Mucosa of stomach (tissue), 1 donor: ENCODE results near the gene FUZ.

Source experiments
- H3K27me3 ChIP-seq: one replicate; pipeline ENCODE4 v1.7.0; 2013; ENCODE audit warnings: mild to moderate bottlenecking, low read length; ENCODE audit not compliant: control insufficient read depth, insufficient read depth
- H3K36me3 ChIP-seq: one replicate; pipeline ENCODE4 v1.7.0; 2013; ENCODE audit warnings: low read length; ENCODE audit not compliant: control insufficient read depth, insufficient read depth
- H3K4me1 ChIP-seq: one replicate; pipeline ENCODE4 v1.7.0; 2013; ENCODE audit warnings: mild to moderate bottlenecking, low read length; ENCODE audit not compliant: control insufficient read depth, insufficient read depth
- H3K4me3 ChIP-seq: one replicate; pipeline ENCODE4 v1.7.0; 2013; ENCODE audit warnings: low read length
- H3K9ac ChIP-seq: one replicate; pipeline ENCODE4 v1.7.0; 2013; ENCODE audit warnings: mild to moderate bottlenecking, low read length, moderate library complexity
- H3K9me3 ChIP-seq: one replicate; pipeline ENCODE4 v1.7.0; 2013; ENCODE audit warnings: mild to moderate bottlenecking, low read length, moderate library complexity; ENCODE audit not compliant: control insufficient read depth
- donor health status: Pancreatic carcinoma.

The FUZ gene

GRCh38 chr19:49836176-49837008 is 23.3 kb upstream of the FUZ start:
- no peaks in the 10 kb centered on the region for H3K9me3 ChIP-seq
- no peak overlapping the region for H3K9ac ChIP-seq
- H3K4me3 ChIP-seq: no peak overlapping the region
- no peaks in the 10 kb centered on the region for H3K4me1 ChIP-seq
- peaks cover 7% of the 10 kb centered on the region for H3K36me3 ChIP-seq
- H3K27me3 ChIP-seq: no peaks in the 10 kb centered on the region

- Histone ChIP-seq H3K9me3 (no peaks in the 10 kb centered on the region), H3K9ac (no peak overlapping the region), H3K36me3 (peaks cover 13% of the 10 kb centered on the region), H3K4me3 (no peak overlapping the region), H3K27me3 (no peaks in the 10 kb centered on the region), H3K4me1 (no peaks in the 10 kb centered on the region)
These were observed 22.5 kb upstream of the FUZ start for GRCh38 chr19:49835562-49835961.

GRCh38 chr19:49833599-49833998 is 20.5 kb upstream of the FUZ start:
- Histone ChIP-seq H3K9me3 (no peaks in the 10 kb centered on the region), H3K27me3 (no peaks in the 10 kb centered on the region), H3K9ac (no peak overlapping the region), H3K4me3 (no peak overlapping the region), H3K36me3 (peaks cover 10% of the 10 kb centered on the region), H3K4me1 (no peaks in the 10 kb centered on the region)

DNA sequence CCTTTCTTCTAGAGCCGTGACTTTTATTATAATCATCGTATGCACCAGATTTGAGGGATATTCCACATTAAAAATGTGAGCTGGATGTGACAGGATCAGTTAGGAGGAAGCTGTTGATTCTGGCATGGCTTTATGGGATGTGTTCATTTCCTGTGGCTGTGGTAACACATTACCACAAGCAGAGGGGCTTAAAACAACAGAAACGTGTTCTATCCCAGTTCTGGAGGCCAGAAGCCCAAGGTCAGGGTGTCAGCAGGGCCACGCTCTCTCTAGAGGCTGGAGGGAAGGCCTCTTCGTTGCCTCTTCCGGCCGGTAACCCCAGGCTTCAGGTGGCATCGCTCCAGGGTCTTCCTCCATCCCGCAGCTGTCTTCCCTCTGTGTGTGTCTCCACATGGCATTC is 19.5 kb upstream of the FUZ start:
- Histone ChIP-seq H3K9ac (no peak overlapping the region), H3K9me3 (no peaks in the 10 kb centered on the region), H3K4me3 (no peak overlapping the region), H3K27me3 (no peaks in the 10 kb centered on the region), H3K36me3 (peaks cover 6% of the 10 kb centered on the region), H3K4me1 (no peaks in the 10 kb centered on the region)

DNA sequence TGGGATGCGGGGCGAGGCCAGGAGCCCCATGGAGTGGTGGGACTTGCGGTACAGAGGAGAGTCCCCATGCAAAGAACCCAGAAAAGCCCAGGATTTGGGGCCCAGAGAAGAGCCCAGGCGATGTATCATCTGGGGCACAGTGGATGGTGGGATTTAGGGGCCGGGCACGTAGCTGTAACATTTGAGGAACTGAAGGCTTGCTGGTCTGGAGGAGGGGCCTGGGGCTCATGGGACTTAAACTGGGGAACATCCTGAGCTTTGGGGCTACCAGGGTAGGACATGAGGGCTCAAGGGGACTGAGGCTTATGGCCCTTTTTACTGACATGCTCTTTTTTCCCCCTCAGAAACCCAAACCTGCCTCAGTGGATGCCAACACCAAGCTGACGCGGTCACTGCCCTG is 18.5 kb upstream of the FUZ start:
- H3K27me3 ChIP-seq: no peaks in the 10 kb centered on the region
- no peak overlapping the region for H3K4me3 ChIP-seq
- H3K9ac ChIP-seq: no peak overlapping the region
- H3K9me3 ChIP-seq: no peaks in the 10 kb centered on the region
- H3K36me3 ChIP-seq: peaks cover 6% of the 10 kb centered on the region
- no peaks in the 10 kb centered on the region for H3K4me1 ChIP-seq

- H3K4me3 ChIP-seq: no peak overlapping the region
- no peaks in the 10 kb centered on the region for H3K9me3 ChIP-seq
- no peak overlapping the region for H3K9ac ChIP-seq
- H3K4me1 ChIP-seq: no peaks in the 10 kb centered on the region
- H3K36me3 ChIP-seq: peaks cover 6% of the 10 kb centered on the region
- H3K27me3 ChIP-seq: no peaks in the 10 kb centered on the region
These were observed 17.7 kb upstream of the FUZ start for GRCh38 chr19:49830766-49831165.

DNA sequence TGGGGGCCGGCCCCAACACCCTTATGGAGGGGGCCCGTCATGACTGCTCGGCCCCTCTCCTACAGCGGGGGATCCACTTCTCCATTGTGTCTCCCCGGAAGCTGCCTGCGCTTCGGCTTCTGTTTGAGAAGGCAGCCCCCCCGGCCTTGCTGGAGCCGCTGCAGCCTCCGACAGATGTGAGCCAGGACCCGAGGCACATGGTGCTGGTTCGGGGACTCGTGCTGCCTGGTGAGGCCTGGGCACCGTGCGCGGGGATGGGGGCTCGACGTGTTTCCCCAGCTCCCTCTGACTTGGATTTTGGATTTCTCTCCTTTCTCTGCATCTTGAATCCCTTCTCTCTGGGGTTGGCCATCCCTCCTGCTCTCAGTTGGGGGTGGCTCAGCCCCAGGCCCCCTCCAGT is 16.6 kb upstream of the FUZ start:
- Histone ChIP-seq H3K9ac (no peak overlapping the region), H3K9me3 (no peaks in the 10 kb centered on the region), H3K4me1 (no peaks in the 10 kb centered on the region), H3K36me3 (peaks cover 6% of the 10 kb centered on the region), H3K4me3 (no peak overlapping the region), H3K27me3 (no peaks in the 10 kb centered on the region)

- Histone ChIP-seq H3K4me1 (no peaks in the 10 kb centered on the region), H3K36me3 (peaks cover 6% of the 10 kb centered on the region)
These were observed 16.1 kb upstream of the FUZ start for GRCh38 chr19:49829200-49829599.

DNA sequence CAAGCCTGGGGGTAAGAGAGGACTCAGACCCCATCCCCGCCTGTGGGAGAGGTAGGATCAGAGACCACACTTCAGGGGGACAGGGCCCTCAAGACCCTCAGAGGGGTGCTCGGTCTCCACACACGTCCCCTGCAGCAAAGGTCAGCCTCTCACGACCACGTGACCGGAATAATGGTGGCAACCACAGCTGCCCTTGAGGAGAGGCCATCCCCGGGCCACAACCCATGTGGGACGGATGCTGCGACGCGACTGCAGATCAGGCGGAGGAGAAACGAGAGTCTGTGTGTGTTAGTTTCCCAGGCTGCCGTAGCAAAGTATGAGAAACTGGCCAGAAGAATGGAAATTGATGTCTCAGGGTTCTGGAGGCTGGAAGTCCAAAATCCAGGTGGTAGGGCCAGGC is 13.9 kb upstream of the FUZ start:
- no peak overlapping the region for H3K4me3 ChIP-seq
- H3K9me3 ChIP-seq: no peaks in the 10 kb centered on the region
- H3K4me1 ChIP-seq: no peaks in the 10 kb centered on the region
- H3K36me3 ChIP-seq: peaks cover 6% of the 10 kb centered on the region
- H3K9ac ChIP-seq: no peak overlapping the region
- no peaks in the 10 kb centered on the region for H3K27me3 ChIP-seq

More at GRCh38 chr19:49829200-49829599, 16.1 kb upstream of the FUZ start:
- Histone ChIP-seq H3K9ac (no peak overlapping the region), H3K27me3 (no peaks in the 10 kb centered on the region), H3K4me3 (no peak overlapping the region), H3K9me3 (no peaks in the 10 kb centered on the region)

GRCh38 chr19:49824662-49825061 is 11.6 kb upstream of the FUZ start:
- H3K36me3 ChIP-seq: no peaks in the 10 kb centered on the region

DNA sequence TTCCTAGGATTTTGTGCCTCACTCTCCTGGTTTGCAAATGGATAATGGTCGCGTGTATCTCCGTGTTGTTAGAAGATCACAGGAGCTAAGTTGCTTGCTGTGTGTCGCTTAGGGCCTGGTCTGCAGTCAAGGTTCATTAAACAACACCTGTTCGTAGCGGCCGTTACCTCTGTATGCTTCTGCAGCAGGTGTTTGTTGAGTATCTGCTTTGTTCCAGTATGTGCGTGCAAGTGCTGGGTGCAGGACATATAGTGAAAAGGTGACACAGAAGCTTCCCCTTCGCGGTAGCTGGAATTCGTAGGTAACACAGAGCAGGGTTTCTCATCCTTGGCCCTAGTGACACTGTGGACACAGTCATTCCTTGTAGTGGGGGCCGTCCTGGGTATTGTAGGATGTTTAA is 10.4 kb upstream of the FUZ start:
- no peaks in the 10 kb centered on the region for H3K9me3 ChIP-seq
- no peaks in the 10 kb centered on the region for H3K36me3 ChIP-seq
- peaks cover 10% of the 10 kb centered on the region for H3K4me1 ChIP-seq

More at GRCh38 chr19:49824662-49825061, 11.6 kb upstream of the FUZ start:
- H3K27me3 ChIP-seq: no peaks in the 10 kb centered on the region
- H3K4me3 ChIP-seq: no peak overlapping the region
- no peak overlapping the region for H3K9ac ChIP-seq
- no peaks in the 10 kb centered on the region for H3K9me3 ChIP-seq
- peaks cover under 1% of the 10 kb centered on the region for H3K4me1 ChIP-seq

GRCh38 chr19:49820125-49820524 is 7.0 kb upstream of the FUZ start:
- H3K9me3 ChIP-seq: no peaks in the 10 kb centered on the region
- no peak overlapping the region for H3K4me3 ChIP-seq
- H3K27me3 ChIP-seq: no peaks in the 10 kb centered on the region
- H3K4me1 ChIP-seq: peaks cover 15% of the 10 kb centered on the region
- H3K36me3 ChIP-seq: no peaks in the 10 kb centered on the region
- no peak overlapping the region for H3K9ac ChIP-seq

More for the DNA sequence above, 10.4 kb upstream of the FUZ start:
- no peaks in the 10 kb centered on the region for H3K27me3 ChIP-seq
- no peak overlapping the region for H3K4me3 ChIP-seq
- H3K9ac ChIP-seq: no peak overlapping the region
